HTR-8/SVneo (cell line): ENCODE data around the gene FRYL.
A peak's percentile ranks its signal among the peaks of the same experiment; 100 is the strongest.

Source experiments
- DNase-seq: peaks from one replicate; pipeline ENCODE4 v3.0.0; 2011; ENCODE audit warnings: low spot score, mixed read lengths; ENCODE audit not compliant: insufficient read length
- FAIRE-seq: peaks from 2 replicates; lab custom pipeline; 2011; peaks lifted over from hg19 to GRCh38; lab: Jason Lieb, UNC

Gene FRYL

GRCh38 chr4:48575964-48576363 is 204.1 kb downstream of the FRYL start:
- FAIRE-seq, result no peak

GRCh38 chr4:48571471-48571870 is 208.6 kb downstream of the FRYL start:
- no peak for DNase-seq
- no peak for FAIRE-seq

More at GRCh38 chr4:48575964-48576363, 204.1 kb downstream of the FRYL start:
- no peak for DNase-seq

GRCh38 chr4:48570646-48571220 is 209.3 kb downstream of the FRYL start:
- FAIRE-seq, result no peak
- DNase-seq, result peak; percentile 9

GRCh38 chr4:48566034-48566384 is 214.1 kb downstream of the FRYL start:
- DNase-seq (no peak), FAIRE-seq (no peak)

GRCh38 chr4:48565362-48566033 is 214.6 kb downstream of the FRYL start:
- FAIRE-seq, result no peak
- no peak for DNase-seq

GRCh38 chr4:48564151-48564550 is 215.9 kb downstream of the FRYL start:
- DNase-seq, result no peak
- FAIRE-seq, result no peak

GRCh38 chr4:48558819-48559218 is 221.3 kb downstream of the FRYL start:
- no peak for FAIRE-seq
- DNase-seq, result no peak

- no peak for FAIRE-seq
Observed at GRCh38 chr4:48558026-48558425, 222.1 kb downstream of the FRYL start.

GRCh38 chr4:48557478-48557877 is 222.6 kb downstream of the FRYL start:
- FAIRE-seq, result no peak
- peak; percentile 5 for DNase-seq

More at GRCh38 chr4:48558026-48558425, 222.1 kb downstream of the FRYL start:
- no peak for DNase-seq

- FAIRE-seq (no peak), DNase-seq (no peak)
Observed at GRCh38 chr4:48556268-48556667, 223.8 kb downstream of the FRYL start.

- FAIRE-seq (no peak), DNase-seq (no peak)
Observed at GRCh38 chr4:48554606-48555005, 225.5 kb downstream of the FRYL start.

GRCh38 chr4:48553720-48554119 is 226.4 kb downstream of the FRYL start:
- DNase-seq (no peak), FAIRE-seq (no peak)

- FAIRE-seq, result peak; percentile 48
Observed at GRCh38 chr4:48546336-48546735, 233.7 kb downstream of the FRYL start.

GRCh38 chr4:48543796-48544195 is 236.3 kb downstream of the FRYL start:
- FAIRE-seq (peak; percentile 33), DNase-seq (no peak)

More at GRCh38 chr4:48546336-48546735, 233.7 kb downstream of the FRYL start:
- peak; percentile 6 for DNase-seq

- no peak for FAIRE-seq
- no peak for DNase-seq
Observed at GRCh38 chr4:48542888-48543287, 237.2 kb downstream of the FRYL start.

GRCh38 chr4:48539597-48539996 is 240.5 kb downstream of the FRYL start:
- no peak for FAIRE-seq
- no peak for DNase-seq

GRCh38 chr4:48538358-48538757 is 241.7 kb downstream of the FRYL start:
- DNase-seq, result no peak
- FAIRE-seq, result no peak

GRCh38 chr4:48526406-48526805 is 253.7 kb downstream of the FRYL start:
- FAIRE-seq, result no peak
- no peak for DNase-seq

GRCh38 chr4:48518143-48518542 is 261.9 kb downstream of the FRYL start:
- FAIRE-seq (no peak), DNase-seq (no peak)

- no peak for DNase-seq
- no peak for FAIRE-seq
Observed at GRCh38 chr4:48509543-48509942, 270.5 kb downstream of the FRYL start.

- FAIRE-seq, result no peak
- no peak for DNase-seq
Observed at GRCh38 chr4:48506716-48507115, 273.4 kb downstream of the FRYL start.

GRCh38 chr4:48504352-48504751 is 275.7 kb downstream of the FRYL start:
- DNase-seq (no peak), FAIRE-seq (no peak)
